HUES48 (cell line): ENCODE measurements around the gene TMEFF2.

Source experiments
- H3K27ac ChIP-seq: one replicate; pipeline ENCODE4 v1.7.0; 2013; ENCODE audit warnings: low read depth, low read length, inconsistent platforms
- H3K27me3 ChIP-seq: 2 replicates; pipeline ENCODE4 v1.6.1; 2013; ENCODE audit warnings: mild to moderate bottlenecking, low read length; ENCODE audit not compliant: control insufficient read depth, insufficient read depth
- H3K36me3 ChIP-seq: 2 replicates; pipeline ENCODE4 v1.6.1; 2013; ENCODE audit warnings: low read length; ENCODE audit not compliant: control insufficient read depth, insufficient read depth
- H3K4me1 ChIP-seq: 2 replicates; pipeline ENCODE4 v1.6.1; 2013; ENCODE audit warnings: mild to moderate bottlenecking, low read length; ENCODE audit not compliant: control insufficient read depth, insufficient read depth
- H3K4me3 ChIP-seq: 2 replicates; pipeline ENCODE4 v1.5.1; 2013; ENCODE audit warnings: mild to moderate bottlenecking, low read depth, low read length
- H3K9ac ChIP-seq: 2 replicates; pipeline ENCODE4 v1.6.1; 2013; ENCODE audit warnings: mild to moderate bottlenecking, low read depth, low read length, moderate library complexity
- H3K9me3 ChIP-seq: 2 replicates; pipeline ENCODE4 v1.6.1; 2013; ENCODE audit warnings: low read length; ENCODE audit not compliant: control insufficient read depth, insufficient read depth

Gene TMEFF2

DNA sequence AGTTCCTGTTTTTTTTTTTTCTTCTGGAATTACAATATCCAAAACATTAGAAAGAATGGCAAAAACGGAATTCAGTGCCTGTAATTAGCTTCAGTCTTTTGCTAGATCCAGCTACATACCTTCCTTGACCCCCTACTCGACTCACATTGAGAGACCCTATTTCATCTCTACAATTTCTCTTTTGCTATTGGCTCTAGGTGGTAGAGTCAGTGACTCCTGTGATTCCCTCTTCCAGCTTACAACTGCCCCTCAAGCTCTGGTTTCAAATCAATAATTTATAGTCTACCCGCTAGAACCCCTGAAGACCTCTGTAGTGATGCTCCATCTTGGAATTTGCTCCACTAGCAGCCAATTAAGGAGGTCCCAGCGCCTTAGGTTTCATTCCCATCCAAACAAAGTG is 125.8 kb downstream of the TMEFF2 start:
- no peaks in the 10 kb centered on the region for H3K9me3 ChIP-seq
- H3K36me3 ChIP-seq = no peaks in the 10 kb centered on the region
- H3K4me3 ChIP-seq = no peak overlapping the region
- no peaks in the 10 kb centered on the region for H3K27me3 ChIP-seq
- H3K9ac ChIP-seq = no peak overlapping the region
- no peak overlapping the region for H3K27ac ChIP-seq
- H3K4me1 ChIP-seq = no peaks in the 10 kb centered on the region

DNA sequence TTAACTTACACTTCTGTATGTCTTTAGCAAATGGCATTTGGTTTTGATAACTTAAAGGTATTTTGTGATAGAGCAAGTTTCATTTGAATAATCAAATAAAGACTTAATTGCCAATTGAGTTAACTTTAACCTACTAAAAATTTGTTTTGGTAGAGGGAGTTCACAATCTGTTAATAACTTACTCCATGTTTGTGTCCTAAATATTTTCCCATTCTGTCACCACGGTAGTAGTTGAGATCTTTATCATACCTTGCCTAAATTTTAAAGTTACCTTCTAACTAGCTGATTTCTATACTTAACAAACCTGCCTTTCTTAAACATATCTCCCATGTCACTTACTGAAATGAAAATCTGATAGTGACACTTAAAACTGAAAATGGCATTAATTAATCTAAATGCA is 127.1 kb downstream of the TMEFF2 start:
- H3K36me3 ChIP-seq = no peaks in the 10 kb centered on the region
- no peak overlapping the region for H3K9ac ChIP-seq
- no peaks in the 10 kb centered on the region for H3K4me1 ChIP-seq
- no peak overlapping the region for H3K4me3 ChIP-seq
- H3K27ac ChIP-seq = no peak overlapping the region
- no peaks in the 10 kb centered on the region for H3K27me3 ChIP-seq
- no peaks in the 10 kb centered on the region for H3K9me3 ChIP-seq

DNA sequence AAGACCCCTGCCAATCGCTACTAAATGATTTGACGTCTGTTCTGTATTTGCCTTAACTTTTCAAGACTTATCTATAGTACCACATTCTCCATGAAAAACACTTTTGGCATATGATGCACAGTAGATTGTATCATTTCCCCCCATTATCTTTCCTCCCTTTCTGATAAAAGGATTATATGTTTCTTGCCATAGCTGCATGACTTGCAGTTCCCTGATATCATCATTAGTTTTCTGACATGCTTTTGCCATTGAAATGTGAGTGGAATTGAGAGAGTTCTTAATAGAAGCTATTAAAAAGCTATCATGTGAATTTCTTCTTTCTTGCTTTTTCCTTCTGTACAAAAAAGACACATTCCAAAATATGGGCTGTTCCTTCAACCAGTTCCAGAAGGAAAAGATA is 130.3 kb downstream of the TMEFF2 start:
- H3K27ac ChIP-seq = no peak overlapping the region
- no peaks in the 10 kb centered on the region for H3K36me3 ChIP-seq
- no peak overlapping the region for H3K9ac ChIP-seq
- no peaks in the 10 kb centered on the region for H3K4me1 ChIP-seq
- no peaks in the 10 kb centered on the region for H3K27me3 ChIP-seq
- H3K9me3 ChIP-seq = no peaks in the 10 kb centered on the region
- H3K4me3 ChIP-seq = no peak overlapping the region

DNA sequence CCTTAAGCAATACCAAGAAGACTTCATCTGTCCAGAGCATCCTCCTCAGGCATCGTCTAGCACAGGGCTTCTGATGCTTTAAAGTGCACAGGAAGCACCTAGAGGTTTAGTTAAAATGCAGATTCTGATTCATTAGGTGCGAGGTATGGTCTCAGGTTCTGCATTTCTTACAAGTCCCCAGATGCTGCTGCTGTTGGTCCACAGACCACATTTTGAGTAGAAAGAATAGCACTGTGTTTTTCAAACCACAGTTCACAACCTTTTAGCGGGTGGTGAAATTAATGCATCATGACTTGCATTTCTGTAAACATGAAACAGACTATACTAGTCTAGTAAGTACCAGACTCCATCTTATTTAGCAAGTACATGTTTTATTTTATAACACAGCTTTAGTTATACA is 134.6 kb downstream of the TMEFF2 start:
- Histone ChIP-seq H3K27ac (no peak overlapping the region), H3K9me3 (no peaks in the 10 kb centered on the region), H3K36me3 (no peaks in the 10 kb centered on the region), H3K4me1 (no peaks in the 10 kb centered on the region), H3K27me3 (no peaks in the 10 kb centered on the region), H3K9ac (no peak overlapping the region), H3K4me3 (no peak overlapping the region)

DNA sequence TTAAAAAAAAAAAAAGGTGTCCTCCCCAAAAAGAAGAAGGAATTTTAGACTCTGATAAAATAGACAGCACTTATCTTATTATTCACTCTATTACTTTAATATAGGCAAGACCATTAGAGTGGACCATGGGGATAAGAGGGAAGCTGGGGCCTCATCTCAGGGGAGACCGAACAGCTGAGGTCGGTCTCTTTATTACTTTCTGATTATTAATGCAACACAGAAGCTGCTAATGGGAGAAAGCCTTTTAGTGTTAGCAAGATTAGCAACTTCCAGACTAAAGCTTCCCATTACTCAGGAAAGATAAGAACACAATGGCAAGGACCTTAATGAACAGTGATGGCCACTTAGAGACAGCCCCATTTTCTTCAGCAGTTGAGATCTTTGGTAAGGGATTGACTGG is 135.5 kb downstream of the TMEFF2 start:
- no peak overlapping the region for H3K9ac ChIP-seq
- H3K27ac ChIP-seq = no peak overlapping the region
- H3K9me3 ChIP-seq = no peaks in the 10 kb centered on the region
- H3K4me3 ChIP-seq = no peak overlapping the region
- no peaks in the 10 kb centered on the region for H3K27me3 ChIP-seq
- H3K4me1 ChIP-seq = no peaks in the 10 kb centered on the region; the same call in 1 of the 2 replicates
- H3K36me3 ChIP-seq = no peaks in the 10 kb centered on the region

DNA sequence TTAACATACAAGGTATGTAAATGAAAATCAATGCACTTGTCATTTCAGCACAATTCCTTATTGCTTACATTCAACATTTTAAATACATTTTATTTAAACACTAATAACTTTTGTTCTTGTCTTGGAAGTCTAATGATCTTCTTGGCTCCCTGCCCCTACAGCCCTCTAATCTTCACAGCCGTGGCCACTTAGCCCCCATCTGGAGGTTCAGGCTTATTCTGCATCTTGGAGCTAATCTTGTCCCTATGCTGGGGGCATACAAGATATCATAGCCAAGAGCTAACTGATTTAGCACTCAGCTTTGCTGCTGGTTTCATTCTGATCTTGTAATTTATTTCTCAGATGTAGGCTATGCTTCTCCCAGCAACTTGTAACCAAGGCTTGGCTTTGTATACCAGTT is 140.8 kb downstream of the TMEFF2 start:
- Histone ChIP-seq H3K4me1 (peaks cover 4% of the 10 kb centered on the region; the same call in 1 of the 2 replicates), H3K9ac (no peak overlapping the region), H3K27me3 (no peaks in the 10 kb centered on the region), H3K4me3 (no peak overlapping the region), H3K9me3 (no peaks in the 10 kb centered on the region), H3K36me3 (no peaks in the 10 kb centered on the region), H3K27ac (no peak overlapping the region)

DNA sequence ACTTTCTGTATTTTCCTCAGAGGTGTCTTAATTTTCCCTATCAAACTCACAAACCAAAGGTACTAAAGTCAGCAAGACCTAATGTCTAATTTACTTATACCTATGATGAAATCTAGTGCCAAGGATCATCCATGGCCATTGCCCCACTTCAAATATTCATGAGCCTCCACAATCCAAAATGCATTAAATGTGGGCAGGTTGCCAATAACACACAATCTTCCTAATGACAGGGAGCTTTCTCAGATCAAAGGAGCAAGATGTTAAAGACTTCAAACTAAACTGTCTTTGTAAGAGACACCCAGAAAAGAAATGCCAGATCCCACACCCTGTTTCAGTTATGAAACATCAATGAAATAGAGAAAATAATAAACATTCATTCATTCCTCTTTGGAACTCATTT is 143.2 kb downstream of the TMEFF2 start:
- no peaks in the 10 kb centered on the region for H3K36me3 ChIP-seq
- H3K4me1 ChIP-seq = peaks cover 4% of the 10 kb centered on the region; the same call in 1 of the 2 replicates
- H3K4me3 ChIP-seq = no peak overlapping the region
- H3K9ac ChIP-seq = no peak overlapping the region
- H3K9me3 ChIP-seq = no peaks in the 10 kb centered on the region
- no peak overlapping the region for H3K27ac ChIP-seq
- H3K27me3 ChIP-seq = no peaks in the 10 kb centered on the region

DNA sequence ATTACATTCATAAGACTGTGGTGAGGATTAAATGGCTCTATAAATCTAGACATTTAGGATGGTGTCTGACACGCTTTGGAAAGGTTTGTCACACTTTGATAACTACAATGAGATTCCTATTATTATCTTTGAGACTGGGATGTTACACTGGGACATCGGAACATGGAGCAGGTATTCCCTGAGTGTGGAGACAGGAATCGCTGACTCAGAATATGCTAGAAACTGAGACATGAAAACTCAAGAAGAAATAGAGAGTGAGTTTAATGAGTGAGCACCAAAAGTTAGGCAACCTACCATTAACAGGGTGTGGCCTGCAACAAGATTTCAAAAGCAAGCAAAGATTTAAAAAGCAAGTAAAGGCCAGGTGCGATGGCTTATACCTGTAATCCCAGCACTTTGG is 145.4 kb downstream of the TMEFF2 start:
- Histone ChIP-seq H3K9me3 (no peaks in the 10 kb centered on the region), H3K9ac (no peak overlapping the region), H3K27me3 (no peaks in the 10 kb centered on the region), H3K4me3 (no peak overlapping the region), H3K27ac (no peak overlapping the region), H3K4me1 (peaks cover 4% of the 10 kb centered on the region; the same call in 1 of the 2 replicates), H3K36me3 (no peaks in the 10 kb centered on the region)

DNA sequence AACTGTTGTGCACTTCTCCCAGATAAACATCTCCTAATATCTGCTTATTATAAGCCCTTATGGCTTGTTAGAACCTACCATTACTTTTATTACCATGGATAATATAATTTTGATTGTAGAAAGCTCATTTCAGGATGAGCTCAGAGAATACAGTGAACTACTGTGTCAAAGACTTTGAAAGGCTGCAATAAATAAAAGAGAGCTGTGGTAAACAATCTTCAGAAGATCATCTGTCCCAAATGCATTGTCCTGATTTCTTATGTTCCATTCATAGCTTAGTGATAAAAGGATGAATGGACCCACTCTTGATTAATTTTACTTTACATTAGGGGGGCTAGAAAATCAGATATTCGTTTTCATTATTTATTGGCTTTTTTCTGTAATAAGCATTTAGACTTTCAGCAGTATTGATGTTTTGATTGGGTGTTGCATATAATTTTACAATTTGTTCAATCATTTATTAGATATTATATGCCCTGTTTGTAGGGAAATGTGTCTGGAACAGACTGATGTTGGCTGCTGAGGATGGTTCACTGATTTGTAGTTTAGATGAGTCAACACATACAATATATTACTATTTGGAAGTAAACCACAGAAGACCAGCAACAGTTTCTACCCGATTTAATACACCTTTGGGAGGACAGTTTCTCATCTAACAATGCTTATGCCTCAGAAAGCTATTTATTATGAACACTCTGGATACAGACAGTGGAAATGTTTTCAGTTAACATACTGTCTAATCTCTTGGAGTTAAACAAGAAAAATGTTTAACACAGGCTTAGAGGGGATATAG is 147.2 kb downstream of the TMEFF2 start:
- H3K36me3 ChIP-seq = no peaks in the 10 kb centered on the region
- no peak overlapping the region for H3K4me3 ChIP-seq

DNA sequence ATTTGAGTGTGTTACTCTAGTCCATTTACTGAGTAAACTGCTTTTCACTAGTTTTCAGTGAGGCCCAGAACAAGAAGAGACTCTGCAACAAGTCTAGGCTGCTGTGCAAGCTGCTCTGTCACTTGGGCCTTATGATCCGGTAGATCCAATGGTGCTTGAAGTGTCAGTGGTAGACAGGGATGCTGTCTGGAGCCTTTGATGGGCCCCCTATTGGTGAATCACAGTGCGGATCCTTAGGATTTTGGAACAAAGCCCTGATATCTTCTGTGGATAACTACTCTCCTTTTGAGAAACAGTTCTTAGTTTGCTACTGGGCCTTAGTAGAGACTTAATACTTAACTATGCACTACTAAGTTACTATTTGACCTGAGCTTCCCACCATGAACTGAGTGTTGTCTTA is 150.2 kb downstream of the TMEFF2 start:
- Histone ChIP-seq H3K4me3 (no peak overlapping the region), H3K4me1 (no peaks in the 10 kb centered on the region), H3K9me3 (no peaks in the 10 kb centered on the region), H3K36me3 (no peaks in the 10 kb centered on the region), H3K27ac (no peak overlapping the region), H3K9ac (no peak overlapping the region), H3K27me3 (no peaks in the 10 kb centered on the region)

More for the DNA sequence above, 147.2 kb downstream of the TMEFF2 start:
- H3K27ac ChIP-seq = no peak overlapping the region
- H3K9ac ChIP-seq = no peak overlapping the region
- 0 out of 2 replicates have a peak, but pooled peaks cover 4% of the 10 kb centered on the region for H3K4me1 ChIP-seq
- no peaks in the 10 kb centered on the region for H3K27me3 ChIP-seq
- no peaks in the 10 kb centered on the region for H3K9me3 ChIP-seq

DNA sequence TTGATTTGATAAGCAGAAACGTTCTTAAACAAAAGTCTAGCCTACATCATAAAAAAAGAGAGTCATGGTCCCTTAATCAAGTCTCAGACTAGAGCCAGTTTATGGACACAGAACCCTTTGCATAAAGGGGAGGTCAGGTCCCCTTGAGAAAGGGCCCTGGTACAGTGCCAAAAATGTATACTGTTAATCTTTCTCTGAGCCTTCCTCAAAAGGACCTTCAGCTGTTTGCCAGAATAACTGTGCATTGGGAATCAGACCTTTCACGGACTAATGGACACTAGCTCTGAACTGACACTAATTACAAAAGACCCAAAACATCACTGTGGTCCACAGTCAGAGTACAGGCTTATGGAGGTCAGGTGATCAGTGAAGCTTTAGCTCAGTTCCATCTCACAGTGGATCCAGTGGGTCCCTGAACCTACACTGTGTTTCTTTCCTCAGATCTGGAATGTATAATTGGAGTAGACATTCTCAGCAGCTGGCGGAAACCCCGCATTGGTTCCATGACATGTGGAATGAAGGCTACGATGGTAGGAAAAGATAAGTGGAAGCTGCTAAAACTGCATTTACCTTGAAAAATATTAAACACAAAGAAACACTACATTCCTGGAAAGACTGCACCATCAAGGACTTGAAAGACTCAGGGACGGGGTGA is 151.4 kb downstream of the TMEFF2 start:
- H3K27me3 ChIP-seq = no peaks in the 10 kb centered on the region
- no peaks in the 10 kb centered on the region for H3K9me3 ChIP-seq
- H3K9ac ChIP-seq = no peak overlapping the region
- no peak overlapping the region for H3K4me3 ChIP-seq
- no peaks in the 10 kb centered on the region for H3K36me3 ChIP-seq
- H3K27ac ChIP-seq = no peak overlapping the region
- no peaks in the 10 kb centered on the region for H3K4me1 ChIP-seq
